ENCODE data around the gene WNT6.

Gene WNT6

GRCh38 chr2:218878926-218879761 lies 19.5 kb downstream of the WNT6 start:
- no peak for DNase-seq

GRCh38 chr2:218879776-218880101 lies 20.1 kb downstream of the WNT6 start:
- DNase-seq, result no peak

- DNase-seq, result peak; percentile 50 to 76 (median 54)
Observed at GRCh38 chr2:218880102-218880858, 20.7 kb downstream of the WNT6 start, which contains the start of gene WNT10A. Gene WNT10A (plus strand): TSS chr2:218880852. CDS start chr2:218880996, 144 bp downstream.

- DNase-seq, result no peak
Observed at GRCh38 chr2:218880859-218881594, 21.4 kb downstream of the WNT6 start.

- no peak for DNase-seq
Observed at GRCh38 chr2:218881744-218882460, 22.3 kb downstream of the WNT6 start.

- peak; percentile 31 to 59 (median 52) for DNase-seq
Observed at GRCh38 chr2:218882461-218882816, 22.8 kb downstream of the WNT6 start.

- no peak for DNase-seq
Observed at GRCh38 chr2:218882866-218883366, 23.3 kb downstream of the WNT6 start.

- DNase-seq, result peak in 1 of 4 experiments; percentile 55
Observed at GRCh38 chr2:218883491-218884490, 24.2 kb downstream of the WNT6 start.

- no peak for DNase-seq
Observed at GRCh38 chr2:218884519-218884918, 24.9 kb downstream of the WNT6 start.

GRCh38 chr2:218885981-218886947 lies 26.7 kb downstream of the WNT6 start:
- DNase-seq, result no peak

GRCh38 chr2:218887079-218887478 lies 27.5 kb downstream of the WNT6 start:
- no peak for DNase-seq

GRCh38 chr2:218888341-218888740 lies 28.7 kb downstream of the WNT6 start:
- no peak for DNase-seq

- no peak for DNase-seq
Observed at GRCh38 chr2:218889937-218890336, 30.3 kb downstream of the WNT6 start.

GRCh38 chr2:218890369-218890768 lies 30.8 kb downstream of the WNT6 start:
- no peak for DNase-seq

- DNase-seq, result no peak
Observed at GRCh38 chr2:218891275-218892135, 31.9 kb downstream of the WNT6 start.

GRCh38 chr2:218892693-218893348 lies 33.2 kb downstream of the WNT6 start:
- DNase-seq, result peak; percentile 44 to 79 (median 60)

- no peak for DNase-seq
Observed at GRCh38 chr2:218893349-218894150, 33.9 kb downstream of the WNT6 start.
